T-cell (primary cell): ENCODE measurements around the gene NACAD. TPM values are rescaled to one million over a fixed set of nuclear protein-coding genes. Genes with fewer than 3 reads are reported as not detected.

ENCODE experiments used
- ATAC-seq, 4 experiments: fragments of 200-7000 bp in 3 of 4; fragments of 150-1000 bp in 1 of 4; cut with Tn5 transposase; replicated peaks in 1 of 4; 1 replicate in 3 of 4; 2 replicates in 1 of 4; pipeline ENCODE4 v1.10.0; 2021; ENCODE audit warnings: moderate library complexity in 3 of 4, mild to moderate bottlenecking in 2 of 4, moderate number of reproducible peaks in 1 of 4
- CTCF ChIA-PET, 2 donors: fragments of 300-600 bp; sonication (Branson Sonifier 250); formaldehyde crosslinking; loops; one replicate each; lab custom pipeline; 2022; ENCODE audit warnings: antibody characterized with exemption in 2 of 2; lab: Charles Lee
- POLR2A ChIA-PET, 2 donors: fragments of 300-600 bp; sonication (Branson Sonifier 250); formaldehyde crosslinking; loops; one replicate each; lab custom pipeline; 2022; ENCODE audit warnings: antibody characterized with exemption in 2 of 2; lab: Charles Lee
- DNase-seq, 35 experiments: peaks; one replicate each; pipeline versions ENCODE4 v3.0.0 to v3.0.0-alpha.2; 2013 to 2023
- H3K27ac ChIP-seq: one replicate; pipeline ENCODE4 v1.5.1; 2013; ENCODE audit warnings: low read length
- H3K27me3 ChIP-seq, 2 experiments: replicated peaks in 1 of 2; 1 replicate in 1 of 2; 2 replicates in 1 of 2; pipeline versions ENCODE4 v1.6.1 to v1.7.0; 2013; ENCODE audit warnings: low read length in 1 of 2, mixed read lengths in 1 of 2; ENCODE audit not compliant: control insufficient read depth in 2 of 2, insufficient read depth in 2 of 2; ENCODE audit errors: extremely low read depth in 1 of 2
- H3K36me3 ChIP-seq, 2 donors: 1 replicate in 1 of 2; 2 replicates in 1 of 2; pipeline versions ENCODE4 v1.6.1 to v1.7.0; 2013; ENCODE audit warnings: low read length in 1 of 2; ENCODE audit not compliant: control insufficient read depth in 2 of 2, insufficient read depth in 1 of 2; ENCODE audit errors: extremely low read depth in 1 of 2
- H3K4me1 ChIP-seq, 2 experiments: 1 replicate in 1 of 2; 2 replicates in 1 of 2; pipeline versions ENCODE4 v1.6.1 to v1.7.0; 2013; ENCODE audit warnings: low read length in 2 of 2, mixed read lengths in 1 of 2; ENCODE audit not compliant: insufficient read depth in 2 of 2, control insufficient read depth in 1 of 2; ENCODE audit errors: extremely low read depth in 1 of 2
- H3K4me3 ChIP-seq, 2 donors: 1 replicate in 1 of 2; 2 replicates in 1 of 2; pipeline versions ENCODE4 v1.5.1 to v1.7.0; 2013; ENCODE audit warnings: mild to moderate bottlenecking in 2 of 2, low read length in 1 of 2, moderate library complexity in 1 of 2; ENCODE audit not compliant: control insufficient read depth in 1 of 2; ENCODE audit errors: extremely low read depth in 1 of 2
- H3K9me3 ChIP-seq: 2 replicates; pipeline ENCODE4 v1.7.0; 2013
- H3K27ac Mint-ChIP-seq, 2 donors: one replicate each; pipeline ENCODE4 v1.8.0; 2020 to 2021; ENCODE audit warnings: mild to moderate bottlenecking in 2 of 2, mixed read lengths in 2 of 2
- H3K27me3 Mint-ChIP-seq, 2 donors: one replicate each; pipeline ENCODE4 v1.8.0; 2021 to 2022; ENCODE audit warnings: mixed read lengths in 2 of 2
- H3K36me3 Mint-ChIP-seq: one replicate; pipeline ENCODE4 v1.8.0; 2021; ENCODE audit warnings: mixed read lengths
- H3K4me1 Mint-ChIP-seq, 3 donors: one replicate each; pipeline ENCODE4 v1.8.0; 2020 to 2022; ENCODE audit warnings: mixed read lengths in 3 of 3, mild to moderate bottlenecking in 1 of 3
- H3K4me3 Mint-ChIP-seq, 3 donors: one replicate each; pipeline ENCODE4 v1.8.0; 2020 to 2022; ENCODE audit warnings: mild to moderate bottlenecking in 3 of 3, mixed read lengths in 3 of 3, moderate library complexity in 3 of 3
- H3K9me3 Mint-ChIP-seq, 3 donors: one replicate each; pipeline ENCODE4 v1.8.0; 2020 to 2022; ENCODE audit warnings: mixed read lengths in 3 of 3
- WGBS: methylation state at CpG from one replicate; pipeline ENCODE4 v1.1.5; 2013; ENCODE audit warnings: missing lambda C conversion rate; ENCODE audit not compliant: insufficient coverage; 5-methylcytosine and 5-hydroxymethylcytosine counted together
- total RNA-seq, 35 experiments: library from RNA in 6 of 35; stranded (reverse) in 6 of 35; fragments of 120-200 nt in 1 of 35; gene quantifications; one replicate each; pipeline versions ENCODE4 v1.2.1 to v1.2.4 and lab custom pipeline; 2013 to 2026

NACAD gene
- total RNA-seq, 5 donors from 2014 or later (not counting 1 experiment from before 2014, with no cell fraction given) = 0.10 to 1.6 (median 0.20) TPM

- H3K4me3 Mint-ChIP-seq = no peak overlapping the region
Observed at GRCh38 chr7:45099891-45100760, 11.4 kb upstream of the NACAD start.

GRCh38 chr7:45098983-45099839 is 10.4 kb upstream of the NACAD start:
- H3K27me3 Mint-ChIP-seq = no peaks in the 10 kb centered on the region
- no peak overlapping the region for H3K27ac Mint-ChIP-seq
- Histone ChIP-seq H3K27ac (no peak overlapping the region), H3K27me3 (no peaks in the 10 kb centered on the region), H3K4me3 (no peak overlapping the region), H3K9me3 (no peaks in the 10 kb centered on the region), H3K36me3 (peaks cover 32 to 59% of the 10 kb centered on the region in 2 donors), H3K4me1 (peaks cover 0 to 16% of the 10 kb centered on the region in 2 experiments)
- POLR2A ChIA-PET = no interaction called here
- ATAC-seq (peak in 1 of 4 experiments; percentile 36), DNase-seq (no peak)
- H3K9me3 Mint-ChIP-seq = peaks cover 0 to 4% (median 0%) of the 10 kb centered on the region in 3 donors
- peaks cover 0 to 5% (median 0%) of the 10 kb centered on the region in 3 donors for H3K4me1 Mint-ChIP-seq
- no peak overlapping the region for H3K4me3 Mint-ChIP-seq
- CTCF ChIA-PET = interaction anchor here in 1 of 2 donors (1.0 kb wide), 1 partner anchor 11 kb away, joined by 5 read pairs; no protein-coding TSS in a partner anchor
- WGBS = 86% methylated on average over 1 of the region's 10 CpGs
- peaks cover 18% of the 10 kb centered on the region for H3K36me3 Mint-ChIP-seq

More at GRCh38 chr7:45099891-45100760, 11.4 kb upstream of the NACAD start:
- ChIA-PET POLR2A (no interaction called here), CTCF (interaction anchor here in 1 of 2 donors (1.0 kb wide), 1 partner anchor 10 kb away, joined by 5 read pairs; no protein-coding TSS in a partner anchor)
- ATAC-seq (no peak), DNase-seq (no peak)
- Histone ChIP-seq H3K36me3 (peaks cover 32 to 68% of the 10 kb centered on the region in 2 donors), H3K4me3 (no peak overlapping the region), H3K9me3 (no peaks in the 10 kb centered on the region), H3K4me1 (peaks cover 0 to 20% of the 10 kb centered on the region in 2 experiments), H3K27ac (no peak overlapping the region), H3K27me3 (no peaks in the 10 kb centered on the region)
- WGBS = 95% methylated on average over 12 of the region's 16 CpGs
- Mint-ChIP-seq H3K27me3 (no peaks in the 10 kb centered on the region), H3K4me1 (peaks cover 0 to 5% (median 2%) of the 10 kb centered on the region in 3 donors), H3K9me3 (no peaks in the 10 kb centered on the region), H3K27ac (no peak overlapping the region), H3K36me3 (peaks cover 18% of the 10 kb centered on the region)

GRCh38 chr7:45092931-45093235 is 4.1 kb upstream of the NACAD start:
- no peak for ATAC-seq
- no peaks in the 10 kb centered on the region for H3K36me3 Mint-ChIP-seq
- no peak overlapping the region for H3K27ac Mint-ChIP-seq
- peaks cover 8 to 11% (median 9%) of the 10 kb centered on the region in 3 donors for H3K4me1 Mint-ChIP-seq
- no peak for DNase-seq
- no peak overlapping the region for H3K4me3 Mint-ChIP-seq
- H3K9me3 Mint-ChIP-seq = peaks cover 0 to 8% (median 2%) of the 10 kb centered on the region in 3 donors
- peaks cover 0 to 18% of the 10 kb centered on the region in 2 experiments for H3K4me1 ChIP-seq
- H3K27me3 ChIP-seq = peaks cover 2 to 19% of the 10 kb centered on the region in 2 experiments
- no peak overlapping the region for H3K4me3 ChIP-seq
- ChIA-PET POLR2A (no interaction called here), CTCF (interaction anchor here in 1 of 2 donors (0.5 kb wide), 1 partner anchor 148 kb away, joined by 3 read pairs; no protein-coding TSS in a partner anchor)
- no peaks in the 10 kb centered on the region for H3K9me3 ChIP-seq
- peaks cover 0 to 12% of the 10 kb centered on the region in 2 donors for H3K27me3 Mint-ChIP-seq
- H3K27ac ChIP-seq = no peak overlapping the region
- H3K36me3 ChIP-seq = peaks cover 0 to 2% of the 10 kb centered on the region in 2 donors
- no CpG with 5 or more reads among the region's 3 CpGs for WGBS

GRCh38 chr7:45092100-45092930 is 3.5 kb upstream of the NACAD start:
- Mint-ChIP-seq H3K27ac (no peak overlapping the region), H3K4me3 (no peak overlapping the region), H3K9me3 (peaks cover 0 to 8% (median 2%) of the 10 kb centered on the region in 3 donors), H3K4me1 (peaks cover 8 to 11% (median 9%) of the 10 kb centered on the region in 3 donors), H3K36me3 (no peaks in the 10 kb centered on the region), H3K27me3 (peaks cover 0 to 12% of the 10 kb centered on the region in 2 donors)
- Histone ChIP-seq H3K9me3 (no peaks in the 10 kb centered on the region), H3K36me3 (no peaks in the 10 kb centered on the region), H3K4me1 (peaks cover 0 to 18% of the 10 kb centered on the region in 2 experiments), H3K27me3 (peaks cover 2 to 23% of the 10 kb centered on the region in 2 experiments), H3K4me3 (no peak overlapping the region), H3K27ac (no peak overlapping the region)
- ChIA-PET CTCF (interaction anchor here in 1 of 2 donors (0.5 to 0.6 kb wide), 2 partner anchors 17 to 148 kb away, joined by 3 read pairs; no protein-coding TSS in a partner anchor), POLR2A (no interaction called here)
- ATAC-seq = no peak
- no peak for DNase-seq
- WGBS = 80% methylated on average over 1 of the region's 7 CpGs

- CTCF ChIA-PET = no interaction called here
- H3K4me1 Mint-ChIP-seq = peaks cover 8 to 11% (median 9%) of the 10 kb centered on the region in 3 donors
- H3K4me3 Mint-ChIP-seq = peak overlapping the region; percentile 57 to 69 (median 65)
- no peaks in the 10 kb centered on the region for H3K36me3 ChIP-seq
- peaks cover 0 to 18% of the 10 kb centered on the region in 2 experiments for H3K4me1 ChIP-seq
- no peaks in the 10 kb centered on the region for H3K36me3 Mint-ChIP-seq
- POLR2A ChIA-PET = interaction anchor here in 1 of 2 donors (0.7 kb wide), 1 partner anchor 117 kb away, joined by 3 read pairs; no protein-coding TSS in a partner anchor
- H3K27me3 Mint-ChIP-seq = peaks cover 0 to 12% of the 10 kb centered on the region in 2 donors
- peaks cover 2 to 25% of the 10 kb centered on the region in 2 experiments for H3K27me3 ChIP-seq
- H3K9me3 Mint-ChIP-seq = peaks cover 0 to 4% (median 2%) of the 10 kb centered on the region in 3 donors
- no peak overlapping the region for H3K27ac Mint-ChIP-seq
- H3K4me3 ChIP-seq = peak overlapping the region; percentile 46 to 60
- DNase-seq (peak in 33 of 35 experiments; percentile 24 to 72 (median 48)), ATAC-seq (peak; percentile 42 to 72 (median 48))
- no peak overlapping the region for H3K27ac ChIP-seq
- WGBS = 12% methylated on average over 11 of the region's 22 CpGs
- no peaks in the 10 kb centered on the region for H3K9me3 ChIP-seq
Observed at GRCh38 chr7:45089341-45089891, 647 bp upstream of the NACAD start.
